ENCODE results near the gene NDUFV2. TPM values are rescaled to one million over a fixed set of nuclear protein-coding genes. Genes with fewer than 3 reads are reported as not detected.

The NDUFV2 gene
- total and polyA plus RNA-seq, 2 of the 8 experiments (the other 6 are each of a cell fraction or from before 2014, with no cell fraction given), result 90.8 to 191 TPM

- DNase-seq (ENCODE audit: low read depth in 1 of 2, low spot score in 2 of 2) (no peak), FAIRE-seq (no peak)
- Histone ChIP-seq H4K5ac (ENCODE audit: insufficient read length, low read depth, low read length) (no peak overlapping the region), H3K14ac (ENCODE audit: insufficient read length) (no peak overlapping the region), H3K4me3 (ENCODE audit: extremely low read depth in 1 of 4, insufficient read depth in 2 of 4, low read depth in 3 of 4, low read length in 4 of 4) (no peak overlapping the region), H3K4me1 (replicated peaks in 1 of 4; ENCODE audit: control insufficient read depth in 3 of 4, insufficient read depth in 4 of 4, low read length in 3 of 4) (peaks cover 0 to 6% (median 1%) of the 10 kb centered on the region in 4 experiments; a peak in 2 of 7 replicates), H2BK120ac (replicated peaks; ENCODE audit: low read depth, low read length) (no peak overlapping the region), H3K27me3 (replicated peaks in 1 of 4; ENCODE audit: control insufficient read depth in 3 of 4, extremely low read depth in 1 of 4, insufficient read depth in 3 of 4, low read length in 3 of 4) (no peaks in the 10 kb centered on the region), H2BK15ac (ENCODE audit: low read length) (no peak overlapping the region), H4K8ac (ENCODE audit: extremely low read depth, insufficient read depth, low read length) (no peak overlapping the region), H3K79me1 (ENCODE audit: low read depth, low read length) (peaks cover 4% of the 10 kb centered on the region; the same call in 1 of the 2 replicates), H3K79me2 (ENCODE audit: control insufficient read depth in 1 of 2, insufficient read depth in 2 of 2, low read length in 2 of 2) (peaks cover 7 to 69% of the 10 kb centered on the region in 2 experiments), H3K56ac (replicated peaks; ENCODE audit: insufficient read length, low read depth, low read length) (no peak overlapping the region), H2AK5ac (ENCODE audit: low read depth, low read length) (no peak overlapping the region), H3K23me2 (ENCODE audit: low read depth, low read length) (peaks cover 8% of the 10 kb centered on the region), H4K20me1 (replicated peaks in 1 of 2; ENCODE audit: control insufficient read depth in 1 of 2, insufficient read depth in 2 of 2, low read length in 2 of 2) (peaks cover 0 to 9% of the 10 kb centered on the region in 2 experiments), H3K18ac (ENCODE audit: extremely low read depth, low read length) (no peak overlapping the region), H3K27ac (ENCODE audit: low read depth, low read length) (no peak overlapping the region), H2BK20ac (ENCODE audit: low read length) (no peak overlapping the region), H4K91ac (replicated peaks; ENCODE audit: insufficient read length, low read length) (no peak overlapping the region), H3K4me2 (ENCODE audit: insufficient read depth in 1 of 2, low read depth in 2 of 2, low read length in 2 of 2) (no peak overlapping the region), H3K4ac (replicated peaks; ENCODE audit: insufficient read length, low read depth, low read length) (no peak overlapping the region), H3K36me3 (ENCODE audit: control insufficient read depth in 2 of 4, insufficient read depth in 4 of 4, low read length in 3 of 4) (peaks cover 0 to 6% (median 0%) of the 10 kb centered on the region in 4 experiments; a peak in 1 of 8 replicates), H2AFZ (ENCODE audit: low read length) (no peak overlapping the region), H3K9me3 (ENCODE audit: insufficient read depth in 2 of 2, low read depth in 1 of 2, low read length in 1 of 2) (no peaks in the 10 kb centered on the region), H3K9ac (replicated peaks in 1 of 4; ENCODE audit: extremely low read depth in 1 of 4, low read depth in 3 of 4, low read length in 3 of 4) (no peak overlapping the region), H2BK5ac (ENCODE audit: low read depth, low read length) (no peak overlapping the region), H3K23ac (ENCODE audit: insufficient read length) (no peak overlapping the region), H2BK12ac (ENCODE audit: low read depth, low read length) (no peak overlapping the region)
- POLR2A ChIA-PET (ENCODE audit: partially characterized antibody), result interaction anchor here (0.7 to 2.4 kb wide), 3 partner anchors 27 to 1997 kb away, joined by 3 to 9 read pairs (median 3); no protein-coding TSS in a partner anchor
- TF ChIP-seq YY1 (IDR thresholded peaks at IDR 0.05; ENCODE audit: low read depth, low read length) (no peak), ATF3 (IDR thresholded peaks at IDR 0.05; ENCODE audit: insufficient read depth, low read depth, low read length) (no peak), SP2 (IDR thresholded peaks at IDR 0.05; ENCODE audit: low read length) (no peak), KDM1A (IDR thresholded peaks at IDR 0.05; ENCODE audit: borderline replicate concordance, low read length) (no peak), CBX5 (IDR thresholded peaks at IDR 0.05; ENCODE audit: low read depth, low read length) (no peak), TAF7 (optimal IDR thresholded peaks at IDR 0.05; ENCODE audit: borderline replicate concordance, low read depth, low read length) (no peak), EP300 (IDR thresholded peaks at IDR 0.05; ENCODE audit: borderline replicate concordance in 1 of 2, low read depth in 2 of 2, low read length in 2 of 2) (no peak), E2F6 (IDR thresholded peaks at IDR 0.05) (no peak), HDAC2 (IDR thresholded peaks at IDR 0.05; ENCODE audit: borderline replicate concordance in 1 of 2, low read depth in 2 of 2, low read length in 2 of 2) (no peak)
- CTCF ChIA-PET (ENCODE audit: partially characterized antibody), result interaction anchor here (0.6 to 1.3 kb wide), 3 partner anchors 8 to 1877 kb away, joined by 3 to 5 read pairs (median 3); no protein-coding TSS in a partner anchor
- 88% methylated on average over 7 of the region's 7 CpGs; no CpG with 5 or more reads in 1 of the 2 experiments for whole genome bisulfite sequencing, 2 experiments (ENCODE audit: extremely low coverage in 1 of 2, insufficient coverage in 1 of 2, insufficient read length in 1 of 2, insufficient replicate concordance in 2 of 2, low coverage in 1 of 2, low lambda C conversion rate in 2 of 2, missing lambda C conversion rate in 1 of 2)
These were observed 37.0 kb downstream of the NDUFV2 start for GRCh38 chr18:9139400-9140039.
